HG03354 (cell line): Measurements from ENCODE around the gene DIAPH1.
A peak's percentile ranks its signal among the peaks of the same experiment; 100 is the strongest.

Experiments
- ATAC-seq: cut with Tn5 transposase; IDR thresholded peaks from one replicate; pipeline ENCODE4 v1.9.1; 2021; ENCODE audit warnings: mild to moderate bottlenecking; ENCODE audit not compliant: unreplicated experiment, poor library complexity, severe bottlenecking

The DIAPH1 gene

DNA sequence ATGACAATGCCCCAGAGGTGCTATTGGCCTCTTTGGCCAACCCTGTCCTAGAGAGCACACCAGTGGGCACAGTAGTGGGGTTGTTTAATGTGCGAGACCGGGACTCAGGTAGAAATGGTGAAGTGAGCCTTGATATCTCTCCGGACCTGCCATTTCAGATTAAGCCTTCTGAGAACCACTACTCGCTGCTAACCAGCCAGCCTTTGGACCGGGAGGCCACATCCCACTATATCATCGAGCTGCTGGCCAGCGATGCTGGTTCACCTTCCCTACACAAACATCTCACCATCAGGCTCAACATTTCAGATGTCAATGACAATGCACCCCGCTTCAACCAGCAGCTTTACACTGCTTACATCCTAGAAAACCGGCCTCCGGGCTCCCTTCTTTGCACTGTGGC, 128.5 kb downstream of the DIAPH1 start:
- ATAC-seq, result no peak

DNA sequence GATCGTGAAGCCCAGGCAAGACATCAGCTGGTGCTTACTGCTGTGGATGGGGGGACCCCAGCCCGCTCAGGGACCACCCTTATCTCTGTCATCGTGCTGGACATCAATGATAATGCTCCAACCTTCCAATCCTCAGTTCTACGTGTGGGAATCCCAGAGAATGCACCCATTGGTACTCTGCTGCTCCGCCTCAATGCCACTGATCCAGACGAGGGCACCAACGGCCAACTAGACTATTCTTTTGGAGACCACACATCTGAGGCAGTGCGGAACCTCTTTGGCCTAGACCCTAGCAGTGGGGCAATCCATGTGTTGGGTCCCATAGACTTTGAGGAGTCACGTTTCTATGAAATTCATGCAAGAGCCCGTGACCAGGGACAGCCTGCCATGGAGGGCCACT, 129.0 kb downstream of the DIAPH1 start:
- no peak for ATAC-seq

DNA sequence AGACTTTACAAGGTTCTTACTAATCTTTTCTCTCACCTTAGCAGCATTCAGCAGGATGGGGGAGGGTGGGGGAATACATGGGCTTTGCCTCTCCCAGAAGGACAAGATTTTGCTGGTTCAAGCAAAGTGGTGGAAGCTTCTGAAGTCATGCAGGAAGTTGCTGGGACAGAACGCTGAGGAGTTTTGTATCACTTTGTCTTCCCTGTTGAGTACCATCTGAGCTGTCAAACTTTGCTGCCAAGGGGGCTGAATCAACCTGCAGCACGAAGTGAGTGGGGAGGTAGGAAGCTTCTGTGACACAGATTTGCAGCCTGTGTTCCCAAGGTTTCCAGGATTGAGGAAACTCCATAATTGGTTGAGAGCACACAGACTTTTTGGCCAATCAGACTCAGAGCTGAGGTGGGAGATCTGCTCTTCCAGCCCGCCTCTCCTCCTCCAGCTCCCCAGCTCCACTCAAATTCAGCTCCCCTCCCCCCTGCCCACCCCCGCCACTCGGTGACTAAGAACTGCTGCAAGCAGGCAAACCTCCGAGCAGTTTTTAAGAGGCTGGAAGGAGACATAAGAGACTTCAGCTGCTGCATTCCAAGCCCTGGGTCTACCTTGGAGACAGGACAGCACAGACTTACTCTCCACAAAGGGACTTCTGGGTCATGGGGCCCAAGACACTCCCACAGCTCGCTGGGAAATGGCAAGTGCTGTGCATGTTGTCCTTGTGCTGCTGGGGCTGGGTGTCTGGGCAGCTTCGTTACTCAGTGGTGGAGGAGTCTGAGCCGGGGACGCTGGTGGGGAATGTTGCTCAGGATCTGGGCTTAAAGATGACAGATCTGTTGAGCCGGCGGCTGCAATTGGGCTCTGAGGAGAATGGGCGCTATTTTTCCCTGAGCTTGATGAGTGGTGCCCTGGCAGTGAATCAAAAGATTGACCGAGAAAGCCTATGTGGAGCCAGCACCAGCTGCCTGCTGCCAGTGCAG, 129.9 kb downstream of the DIAPH1 start, which contains the start of gene PCDHGC5:
PCDHGC5 (plus strand) TSS at position 491 of the 971 bp plus-strand sequence; CDS start at position 651, 160 bp downstream.
- no peak for ATAC-seq

DNA sequence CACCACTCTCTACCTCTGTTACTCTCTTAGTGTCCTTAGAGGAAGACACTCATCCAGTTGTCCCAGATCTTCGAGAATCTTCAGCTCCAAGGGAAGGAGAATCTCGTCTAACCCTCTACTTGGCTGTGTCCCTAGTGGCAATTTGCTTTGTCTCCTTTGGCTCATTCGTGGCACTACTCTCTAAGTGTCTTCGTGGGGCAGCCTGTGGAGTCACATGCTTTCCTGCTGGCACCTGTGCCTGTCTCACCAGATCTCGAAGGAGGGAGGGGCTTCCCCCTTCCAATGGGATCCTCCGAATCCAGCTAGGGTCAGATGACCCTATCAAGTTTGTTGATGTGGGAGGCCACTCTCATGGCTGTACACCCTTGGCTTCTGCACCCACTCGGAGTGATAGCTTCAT, 131.7 kb downstream of the DIAPH1 start:
- ATAC-seq, result no peak

DNA sequence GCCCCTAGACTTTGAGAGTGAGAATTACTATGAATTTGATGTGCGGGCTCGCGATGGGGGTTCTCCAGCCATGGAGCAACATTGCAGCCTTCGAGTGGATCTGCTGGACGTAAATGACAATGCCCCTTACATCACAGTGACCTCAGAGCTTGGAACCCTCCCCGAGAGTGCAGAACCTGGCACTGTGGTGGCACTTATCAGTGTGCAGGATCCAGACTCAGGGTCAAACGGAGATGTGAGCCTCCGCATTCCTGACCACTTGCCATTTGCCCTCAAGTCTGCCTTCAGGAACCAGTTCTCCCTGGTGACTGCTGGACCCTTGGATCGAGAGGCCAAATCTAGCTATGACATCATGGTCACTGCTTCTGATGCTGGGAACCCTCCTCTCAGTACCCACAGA, 132.7 kb downstream of the DIAPH1 start:
- no peak for ATAC-seq

DNA sequence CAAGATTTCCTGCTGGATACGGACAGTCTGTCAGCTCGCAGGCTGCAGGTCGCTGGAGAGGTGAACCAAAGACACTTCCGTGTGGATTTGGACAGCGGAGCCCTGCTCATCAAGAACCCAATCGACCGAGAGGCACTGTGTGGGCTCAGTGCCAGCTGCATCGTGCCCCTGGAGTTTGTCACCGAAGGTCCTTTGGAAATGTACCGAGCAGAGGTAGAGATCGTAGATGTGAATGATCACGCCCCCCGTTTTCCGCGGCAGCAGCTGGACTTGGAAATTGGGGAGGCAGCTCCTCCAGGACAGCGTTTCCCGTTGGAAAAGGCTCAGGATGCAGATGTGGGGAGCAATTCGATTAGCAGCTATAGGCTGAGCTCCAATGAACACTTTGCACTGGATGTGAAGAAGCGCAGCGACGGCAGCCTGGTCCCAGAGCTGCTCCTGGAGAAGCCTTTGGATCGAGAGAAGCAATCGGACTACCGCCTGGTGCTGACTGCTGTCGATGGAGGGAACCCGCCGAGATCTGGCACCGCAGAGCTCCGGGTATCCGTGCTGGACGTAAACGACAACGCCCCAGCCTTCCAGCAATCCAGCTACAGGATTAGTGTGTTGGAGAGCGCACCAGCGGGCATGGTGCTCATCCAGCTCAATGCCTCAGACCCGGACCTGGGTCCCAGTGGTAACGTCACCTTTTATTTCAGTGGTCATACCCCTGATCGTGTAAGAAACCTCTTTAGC, 133.3 kb downstream of the DIAPH1 start:
- ATAC-seq, result no peak

DNA sequence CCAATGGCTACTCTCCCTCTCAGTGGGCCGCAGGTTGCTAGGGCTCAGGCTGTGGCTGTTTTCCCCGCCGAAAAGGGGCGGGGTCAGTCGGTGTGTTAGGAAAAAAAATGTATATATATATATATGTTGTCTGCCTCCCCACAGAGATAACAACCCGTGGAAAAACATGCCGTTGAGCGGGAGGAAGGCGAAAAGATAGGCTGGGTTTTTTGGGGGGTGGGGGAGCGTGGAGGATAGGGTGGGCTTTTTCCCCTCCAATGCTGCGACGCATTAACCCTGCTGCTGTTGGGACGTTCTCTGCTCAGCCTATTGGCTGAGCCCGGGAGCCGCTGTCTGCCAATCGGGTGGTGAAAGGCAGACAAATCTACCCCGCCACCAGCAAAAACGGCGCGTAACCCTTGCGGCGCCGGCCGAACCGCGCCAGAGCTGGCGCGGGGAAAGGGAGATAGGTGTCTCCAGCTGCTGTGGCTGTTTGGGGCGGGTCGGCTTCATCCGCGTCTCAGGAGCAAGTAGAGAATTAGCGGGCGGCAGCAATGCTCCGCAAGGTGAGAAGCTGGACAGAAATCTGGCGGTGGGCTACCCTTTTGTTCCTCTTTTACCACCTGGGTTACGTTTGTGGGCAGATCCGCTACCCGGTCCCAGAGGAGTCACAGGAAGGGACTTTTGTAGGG, 134.0 kb downstream of the DIAPH1 start, which contains the start of gene PCDHGC4:
PCDHGC4 (plus strand) TSS at position 390 of the 671 bp plus-strand sequence; CDS start at position 534, 144 bp downstream.
- no peak for ATAC-seq

DNA sequence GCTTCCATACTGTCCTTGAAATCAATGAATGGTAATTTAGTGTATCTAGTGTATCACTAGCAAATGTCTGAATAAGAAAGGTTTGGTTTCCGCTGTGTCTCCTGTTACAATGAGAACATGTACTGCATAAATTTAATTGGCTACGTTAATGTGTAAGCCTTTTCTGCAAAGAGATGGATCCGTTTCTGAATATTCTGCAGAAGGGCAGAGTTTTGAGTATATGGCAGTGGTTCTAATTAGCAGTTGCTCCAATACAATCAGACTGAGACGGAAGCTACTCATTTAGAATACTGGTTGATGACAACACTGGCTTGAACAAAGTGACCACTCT, 134.5 kb downstream of the DIAPH1 start:
- ATAC-seq, result no peak

DNA sequence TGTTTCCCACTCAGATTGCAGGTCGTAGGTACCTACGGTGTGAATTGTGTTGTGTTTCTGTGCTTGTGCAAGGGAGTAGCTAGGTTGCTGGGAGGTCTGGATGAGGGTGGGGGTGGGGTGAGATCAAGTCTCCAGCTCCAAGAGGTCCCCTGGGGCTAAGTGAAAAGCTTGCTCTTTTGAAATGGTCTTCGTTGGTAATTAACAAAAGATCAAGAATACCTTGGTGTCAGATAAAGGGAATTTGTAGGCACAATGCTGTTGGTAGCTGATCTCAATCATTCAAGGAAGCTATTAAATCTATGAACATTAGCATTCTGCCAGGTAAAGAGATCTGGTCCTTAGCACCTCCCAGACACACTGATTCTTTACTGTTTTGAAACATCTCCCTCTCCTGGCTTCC, 134.9 kb downstream of the DIAPH1 start:
- no peak for ATAC-seq

DNA sequence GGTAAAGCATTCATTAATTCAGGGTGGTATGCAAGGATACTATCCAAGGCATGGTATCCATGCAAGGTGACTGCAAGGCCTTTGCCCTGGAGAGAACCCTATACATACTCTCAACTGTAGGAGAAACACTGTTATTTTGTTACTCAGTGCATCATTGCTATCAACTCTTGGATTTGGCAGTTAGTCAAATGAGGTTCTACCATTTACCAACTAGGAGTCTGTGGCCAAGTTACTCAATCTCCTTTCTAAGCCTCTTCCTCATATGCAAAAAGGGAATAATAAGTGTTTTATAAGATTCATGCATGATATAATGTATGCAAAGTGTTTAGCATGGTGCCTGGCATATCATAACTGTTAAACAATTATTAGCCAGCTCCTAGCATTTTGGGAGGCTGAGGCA, 139.0 kb downstream of the DIAPH1 start:
- ATAC-seq, result no peak

DNA sequence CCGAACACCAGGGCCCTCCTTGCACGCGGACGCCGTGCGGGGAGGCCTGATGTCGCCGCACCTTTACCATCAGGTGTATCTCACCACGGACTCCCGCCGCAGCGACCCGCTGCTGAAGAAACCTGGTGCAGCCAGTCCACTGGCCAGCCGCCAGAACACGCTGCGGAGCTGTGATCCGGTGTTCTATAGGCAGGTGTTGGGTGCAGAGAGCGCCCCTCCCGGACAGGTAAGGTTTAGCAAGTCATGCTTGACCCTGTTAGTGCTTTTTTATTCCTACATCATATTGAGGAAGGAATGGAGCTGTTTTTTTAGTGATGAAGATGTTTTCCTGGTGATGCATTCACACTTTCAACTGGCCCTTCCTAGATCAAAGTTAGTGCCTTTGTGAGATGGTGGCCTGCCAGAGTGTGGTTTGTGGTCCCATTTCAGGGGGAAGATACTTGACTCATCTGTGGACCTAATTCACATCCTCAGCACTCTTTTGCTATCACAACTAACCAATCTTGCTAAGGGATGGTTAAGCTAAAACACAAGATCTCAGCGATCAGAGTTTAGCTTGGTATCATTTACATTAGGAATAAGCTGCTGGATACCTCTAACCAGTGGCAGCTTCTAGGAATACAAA, 140.4 kb downstream of the DIAPH1 start:
- no peak for ATAC-seq

DNA sequence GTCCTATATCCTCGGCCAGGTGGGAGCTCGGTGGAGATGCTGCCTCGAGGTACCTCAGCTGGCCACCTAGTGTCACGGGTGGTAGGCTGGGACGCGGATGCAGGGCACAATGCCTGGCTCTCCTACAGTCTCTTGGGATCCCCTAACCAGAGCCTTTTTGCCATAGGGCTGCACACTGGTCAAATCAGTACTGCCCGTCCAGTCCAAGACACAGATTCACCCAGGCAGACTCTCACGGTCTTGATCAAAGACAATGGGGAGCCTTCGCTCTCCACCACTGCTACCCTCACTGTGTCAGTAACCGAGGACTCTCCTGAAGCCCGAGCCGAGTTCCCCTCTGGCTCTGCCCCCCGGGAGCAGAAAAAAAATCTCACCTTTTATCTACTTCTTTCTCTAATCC, 141.0 kb downstream of the DIAPH1 start:
- no peak for ATAC-seq

DNA sequence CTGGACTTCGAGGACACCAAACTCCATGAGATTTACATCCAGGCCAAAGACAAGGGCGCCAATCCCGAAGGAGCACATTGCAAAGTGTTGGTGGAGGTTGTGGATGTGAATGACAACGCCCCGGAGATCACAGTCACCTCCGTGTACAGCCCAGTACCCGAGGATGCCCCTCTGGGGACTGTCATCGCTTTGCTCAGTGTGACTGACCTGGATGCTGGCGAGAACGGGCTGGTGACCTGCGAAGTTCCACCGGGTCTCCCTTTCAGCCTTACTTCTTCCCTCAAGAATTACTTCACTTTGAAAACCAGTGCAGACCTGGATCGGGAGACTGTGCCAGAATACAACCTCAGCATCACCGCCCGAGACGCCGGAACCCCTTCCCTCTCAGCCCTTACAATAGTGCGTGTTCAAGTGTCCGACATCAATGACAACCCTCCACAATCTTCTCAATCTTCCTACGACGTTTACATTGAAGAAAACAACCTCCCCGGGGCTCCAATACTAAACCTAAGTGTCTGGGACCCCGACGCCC, 141.7 kb downstream of the DIAPH1 start:
- no peak for ATAC-seq

DNA sequence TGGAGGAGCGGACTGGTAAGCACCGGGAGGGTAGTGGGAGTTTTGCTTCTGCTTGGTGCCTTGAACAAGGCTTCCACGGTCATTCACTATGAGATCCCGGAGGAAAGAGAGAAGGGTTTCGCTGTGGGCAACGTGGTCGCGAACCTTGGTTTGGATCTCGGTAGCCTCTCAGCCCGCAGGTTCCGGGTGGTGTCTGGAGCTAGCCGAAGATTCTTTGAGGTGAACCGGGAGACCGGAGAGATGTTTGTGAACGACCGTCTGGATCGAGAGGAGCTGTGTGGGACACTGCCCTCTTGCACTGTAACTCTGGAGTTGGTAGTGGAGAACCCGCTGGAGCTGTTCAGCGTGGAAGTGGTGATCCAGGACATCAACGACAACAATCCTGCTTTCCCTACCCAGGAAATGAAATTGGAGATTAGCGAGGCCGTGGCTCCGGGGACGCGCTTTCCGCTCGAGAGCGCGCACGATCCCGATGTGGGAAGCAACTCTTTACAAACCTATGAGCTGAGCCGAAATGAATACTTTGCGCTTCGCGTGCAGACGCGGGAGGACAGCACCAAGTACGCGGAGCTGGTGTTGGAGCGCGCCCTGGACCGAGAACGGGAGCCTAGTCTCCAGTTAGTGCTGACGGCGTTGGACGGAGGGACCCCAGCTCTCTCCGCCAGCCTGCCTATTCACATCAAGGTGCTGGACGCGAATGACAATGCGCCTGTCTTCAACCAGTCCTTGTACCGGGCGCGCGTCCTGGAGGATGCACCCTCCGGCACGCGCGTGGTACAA, 142.5 kb downstream of the DIAPH1 start:
- peak; percentile 28 for ATAC-seq

DNA sequence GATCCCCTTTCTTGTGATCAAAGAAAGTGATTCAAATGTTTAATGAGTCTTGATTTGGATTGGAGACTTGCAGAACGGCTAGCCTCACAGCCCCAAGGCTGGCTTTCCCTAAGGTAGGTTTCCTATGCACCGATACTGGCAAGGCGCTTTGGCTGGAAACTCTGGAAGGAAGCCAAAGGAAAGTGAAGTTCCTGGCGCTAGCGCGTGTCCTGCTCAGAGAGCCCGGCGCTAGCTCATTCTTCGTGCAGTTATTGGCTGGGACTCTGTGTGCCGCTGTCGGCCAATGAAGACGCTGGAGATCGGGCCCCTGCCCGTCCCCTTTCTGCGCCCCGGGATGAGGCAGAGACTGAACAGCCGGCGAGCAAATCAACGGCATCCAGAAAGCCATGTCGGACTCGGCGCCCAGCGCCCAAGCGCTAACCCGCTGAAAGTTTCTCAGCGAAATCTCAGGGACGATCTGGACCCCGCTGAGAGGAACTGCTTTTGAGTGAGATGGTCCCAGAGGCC, 143.1 kb downstream of the DIAPH1 start, which contains the start of gene PCDHGC3:
PCDHGC3 (plus strand) TSS at position 342 of the 507 bp plus-strand sequence; CDS start at position 493, 151 bp downstream.
- peak; percentile 97 for ATAC-seq

DNA sequence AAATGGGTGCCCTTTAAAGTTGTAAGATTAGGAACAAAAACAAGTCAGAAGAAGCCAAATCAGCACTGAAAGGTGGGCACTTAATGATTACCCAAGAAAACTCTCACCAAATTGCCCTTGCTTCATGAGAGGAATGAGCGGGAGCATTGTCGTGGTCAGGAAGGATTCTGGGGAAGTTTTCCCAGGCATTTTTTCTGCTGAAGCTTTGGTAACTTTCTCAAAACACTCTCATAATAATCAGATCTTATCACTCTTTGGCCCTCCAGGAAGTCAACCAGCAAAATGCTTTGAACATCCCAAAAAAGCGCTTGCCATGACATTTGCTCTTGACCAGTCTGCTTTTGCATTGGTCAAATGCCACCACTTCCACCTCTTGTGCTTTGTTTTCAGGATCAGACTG, 153.4 kb downstream of the DIAPH1 start:
- no peak for ATAC-seq
